Aorta (tissue), 5 donors: ENCODE measurements around the gene NLRP8. TPM values are rescaled to one million over a fixed set of nuclear protein-coding genes. Genes with fewer than 3 reads are reported as not detected.
"Not testable (repeated sequence)": the region's sequence is repeated elsewhere in the genome, so short reads cannot be mapped to it uniquely, and the experiment has no call there.

ENCODE experiments used
- ATAC-seq: fragments of 200-7000 bp; cut with Tn5 transposase; one replicate; pipeline ENCODE4 v1.9.1; 2022; ENCODE audit warnings: moderate library complexity; ENCODE audit not compliant: low FRiP score
- DNase-seq, 2 donors: peaks; one replicate each; pipeline ENCODE4 v3.0.0-alpha.2; 2020
- H3K27ac ChIP-seq, 2 donors: one replicate each; pipeline ENCODE4 v1.5.1; 2013; ENCODE audit warnings: low read length in 2 of 2, mild to moderate bottlenecking in 2 of 2, moderate library complexity in 2 of 2, control low read depth in 1 of 2, inconsistent platforms in 1 of 2, low read depth in 1 of 2
- H3K27me3 ChIP-seq, 2 donors: one replicate each; pipeline ENCODE4 v1.6.1; 2013; ENCODE audit warnings: control low read depth in 1 of 2, low read length in 1 of 2, mild to moderate bottlenecking in 1 of 2, moderate library complexity in 1 of 2; ENCODE audit not compliant: insufficient read depth in 2 of 2, control insufficient read depth in 1 of 2
- H3K36me3 ChIP-seq, 2 donors: one replicate each; pipeline ENCODE4 v1.6.1; 2013; ENCODE audit warnings: control low read depth in 1 of 2, low read length in 1 of 2, mild to moderate bottlenecking in 1 of 2; ENCODE audit not compliant: insufficient read depth in 2 of 2, control insufficient read depth in 1 of 2
- H3K4me1 ChIP-seq, 2 donors: one replicate each; pipeline ENCODE4 v1.6.1; 2013; ENCODE audit warnings: low read length in 2 of 2, control low read depth in 1 of 2, mild to moderate bottlenecking in 1 of 2, moderate library complexity in 1 of 2; ENCODE audit not compliant: insufficient read depth in 2 of 2, control insufficient read depth in 1 of 2
- H3K4me3 ChIP-seq, 2 donors: one replicate each; pipeline ENCODE4 v1.5.1; 2013; ENCODE audit warnings: low read length in 2 of 2, control low read depth in 1 of 2, mild to moderate bottlenecking in 1 of 2
- H3K9me3 ChIP-seq: one replicate; pipeline ENCODE4 v1.6.1; 2013; ENCODE audit warnings: mild to moderate bottlenecking, low read length; ENCODE audit not compliant: control insufficient read depth
- WGBS, 2 donors: extraction: QIAGEN DNeasy Blood & Tissue Kit; methylation state at CpG; one replicate each; pipeline ENCODE4 v1.1.7; 2013; 5-methylcytosine and 5-hydroxymethylcytosine counted together
- intact Hi-C, 2 donors: fragments of 100-400 bp; cut with DNase I; formaldehyde crosslinking; loops; one replicate each; pipeline versions ENCODE4 v1.14.2 to v1.15.0; 2022
- polyA plus RNA-seq, 2 donors: library from polyadenylated mRNA; stranded (reverse); fragments of 200-250 nt; gene quantifications; one replicate each; pipeline ENCODE4 v1.2.3, GENCODE V29; 2013
- total RNA-seq, 2 donors: library from RNA; stranded (reverse); fragmentation: NEBNext Ultra II Directional; extraction: Animal tissue kit (Norgen Biotek cat#: 25700); gene quantifications; one replicate each; pipeline ENCODE4 v1.2.1, GENCODE V29; 2021
- donor health status: healthy with polysubstance abuse.
- donor health status: Bipolar disorder and iron deficiency.
- donor health status: DM: no; HTN: no; CAD: no.
- donor health status: DM: no; HTN: no; CAD: no.
- donor health status: DM: yes; HTN: yes; CAD: no.

NLRP8 gene
- total and polyA plus RNA-seq, 4 donors: not detected

- H3K27ac ChIP-seq, H3K4me3 ChIP-seq, ATAC-seq, H3K4me1 ChIP-seq, H3K9me3 ChIP-seq, H3K27me3 ChIP-seq, H3K36me3 ChIP-seq, intact Hi-C loops: not testable (repeated sequence)
- peak in 1 of 2 donors; percentile 23 for DNase-seq
- WGBS, 2 donors: 88 to 90% methylated on average over 19 of the region's 19 CpGs
These were observed 2.9 kb downstream of the NLRP8 start for GRCh38 chr19:55950566-55950965.

DNA sequence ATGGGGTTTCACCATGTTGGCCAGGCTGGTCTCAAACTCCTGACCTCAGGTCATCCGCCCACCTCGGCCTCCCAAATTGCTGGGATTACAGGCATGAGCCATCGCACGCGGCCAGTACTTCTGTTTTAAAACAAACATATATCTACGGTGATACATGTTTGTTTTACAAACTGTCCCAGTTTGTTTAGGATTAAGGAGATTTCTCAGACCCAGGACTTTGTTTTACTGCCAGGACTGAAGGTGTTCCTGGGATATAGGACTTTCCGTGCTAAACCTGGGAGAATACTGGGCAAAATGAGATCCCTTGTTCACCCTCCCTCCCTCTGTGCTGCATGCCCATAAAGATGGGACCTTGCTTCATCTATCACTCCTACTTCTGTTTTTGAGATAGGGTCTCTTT, 8.8 kb downstream of the NLRP8 start:
- Histone ChIP-seq H3K27me3 (no peaks in the 10 kb centered on the region), H3K4me3 (no peak overlapping the region), H3K4me1 (no peaks in the 10 kb centered on the region), H3K36me3 (no peaks in the 10 kb centered on the region), H3K9me3 (no peaks in the 10 kb centered on the region), H3K27ac (no peak overlapping the region)
- ATAC-seq (no peak), DNase-seq (no peak)
- intact Hi-C loops: no loop called here
- 85 to 88% methylated on average over 7 of the region's 7 CpGs for WGBS, 2 donors

DNA sequence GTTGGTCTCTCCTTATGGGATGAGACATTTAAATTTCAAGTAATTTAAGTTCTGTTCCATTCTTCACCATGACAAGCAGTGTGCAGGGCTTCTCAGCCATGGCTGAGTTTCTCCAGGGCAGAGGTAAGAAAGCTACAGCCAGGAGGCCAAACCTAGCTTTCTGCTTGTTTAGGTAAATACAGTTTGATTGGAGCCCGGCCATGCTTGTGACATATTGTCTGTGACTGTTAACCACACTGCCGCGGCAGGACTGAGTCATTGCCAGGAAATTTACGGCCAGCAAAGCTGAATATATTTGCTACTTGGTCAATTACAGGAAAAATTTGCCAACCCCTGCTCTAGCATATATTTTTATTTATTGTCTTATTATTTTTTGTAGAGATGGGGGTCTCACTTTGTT, 10.7 kb downstream of the NLRP8 start:
- 73 to 76% methylated on average over 4 of the region's 4 CpGs for WGBS, 2 donors
- H3K27ac ChIP-seq: no peak overlapping the region
- DNase-seq (no peak), ATAC-seq (no peak)
- intact Hi-C loops: no loop called here
- no peaks in the 10 kb centered on the region for H3K4me1 ChIP-seq
- no peaks in the 10 kb centered on the region for H3K27me3 ChIP-seq
- no peak overlapping the region for H3K4me3 ChIP-seq
- H3K36me3 ChIP-seq: no peaks in the 10 kb centered on the region
- H3K9me3 ChIP-seq: no peaks in the 10 kb centered on the region

GRCh38 chr19:55959996-55960675, 12.5 kb downstream of the NLRP8 start:
- Histone ChIP-seq H3K27ac (no peak overlapping the region), H3K4me1 (no peaks in the 10 kb centered on the region), H3K36me3 (no peaks in the 10 kb centered on the region), H3K9me3 (no peaks in the 10 kb centered on the region), H3K4me3 (no peak overlapping the region), H3K27me3 (no peaks in the 10 kb centered on the region)
- DNase-seq (no peak), ATAC-seq (no peak)
- 82 to 85% methylated on average over 6 of the region's 6 CpGs for WGBS, 2 donors
- intact Hi-C loops: no loop called here

GRCh38 chr19:55962186-55962585, 14.6 kb downstream of the NLRP8 start:
- no peak for DNase-seq
- intact Hi-C loops: no loop called here
- 92 to 93% methylated on average over 10 of the region's 10 CpGs for WGBS, 2 donors

DNA sequence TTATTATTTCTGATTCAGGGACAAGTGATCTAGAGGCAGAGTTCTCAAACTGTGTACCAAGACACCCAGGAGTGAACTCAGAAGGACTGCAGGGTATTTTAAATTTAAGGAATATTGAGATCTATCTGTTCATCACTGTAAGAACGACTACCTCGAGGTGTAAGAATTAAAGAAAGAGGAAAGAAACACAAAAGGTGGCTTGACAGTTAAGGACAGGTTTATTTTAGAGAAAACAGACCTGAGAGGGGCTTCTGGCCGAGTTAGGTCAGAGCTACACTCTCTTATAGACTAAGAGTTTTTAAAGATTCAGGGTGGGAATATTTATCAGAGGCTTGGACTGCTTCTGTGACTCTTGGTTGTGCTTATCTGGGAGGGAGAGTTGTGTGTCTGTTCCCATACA, 26.4 kb downstream of the NLRP8 start:
- H3K4me1 ChIP-seq: no peaks in the 10 kb centered on the region
- no peak overlapping the region for H3K4me3 ChIP-seq
- intact Hi-C loops: no loop called here
- ATAC-seq: no peak
- H3K27ac ChIP-seq: no peak overlapping the region
- no peaks in the 10 kb centered on the region for H3K36me3 ChIP-seq
- peaks cover 8% of the 10 kb centered on the region for H3K9me3 ChIP-seq
- no peak for DNase-seq
- no peaks in the 10 kb centered on the region for H3K27me3 ChIP-seq
- 37 to 47% methylated on average over 3 of the region's 3 CpGs for WGBS, 2 donors

More at GRCh38 chr19:55962186-55962585, 14.6 kb downstream of the NLRP8 start:
- no peaks in the 10 kb centered on the region for H3K9me3 ChIP-seq
- no peak for ATAC-seq
- H3K27me3 ChIP-seq: no peaks in the 10 kb centered on the region
- no peak overlapping the region for H3K27ac ChIP-seq
- H3K36me3 ChIP-seq: no peaks in the 10 kb centered on the region
- no peaks in the 10 kb centered on the region for H3K4me1 ChIP-seq
- no peak overlapping the region for H3K4me3 ChIP-seq

DNA sequence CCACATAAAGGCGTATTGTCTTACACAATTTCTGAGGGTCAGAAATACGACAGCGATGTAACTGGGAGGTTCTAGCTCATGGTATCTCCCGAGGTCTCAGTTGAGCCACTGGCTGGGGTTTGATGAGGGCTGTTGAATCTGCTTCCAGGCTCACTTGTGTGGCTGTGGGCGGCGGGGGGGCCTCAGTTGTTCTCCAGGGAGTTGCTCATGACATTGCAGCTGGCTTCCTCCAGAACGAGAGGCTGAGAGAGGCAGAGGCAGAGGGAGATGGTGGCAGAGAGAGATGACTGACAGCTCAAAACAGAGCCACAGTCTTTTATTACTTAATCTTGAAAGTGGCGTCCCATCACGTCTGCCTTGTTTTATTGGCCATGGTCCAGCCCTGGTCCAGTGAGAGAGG, 32.8 kb downstream of the NLRP8 start:
- H3K27ac ChIP-seq: no peak overlapping the region
- no peaks in the 10 kb centered on the region for H3K27me3 ChIP-seq
- H3K36me3 ChIP-seq: no peaks in the 10 kb centered on the region
- WGBS, 2 donors: 69 to 73% methylated on average over 9 of the region's 9 CpGs
- no peaks in the 10 kb centered on the region for H3K4me1 ChIP-seq
- no peak for ATAC-seq
- intact Hi-C loops: no loop called here
- no peak for DNase-seq
- peaks cover 5% of the 10 kb centered on the region for H3K9me3 ChIP-seq
- H3K4me3 ChIP-seq: no peak overlapping the region

GRCh38 chr19:55985254-55985653, 37.6 kb downstream of the NLRP8 start:
- DNase-seq (no peak), ATAC-seq (no peak)
- Histone ChIP-seq H3K4me3 (no peak overlapping the region), H3K27me3 (no peaks in the 10 kb centered on the region), H3K9me3 (peaks cover 4% of the 10 kb centered on the region), H3K4me1 (no peaks in the 10 kb centered on the region), H3K27ac (no peak overlapping the region), H3K36me3 (no peaks in the 10 kb centered on the region)
- WGBS, 2 donors: 71 to 80% methylated on average over 1 of the region's 1 CpG
- intact Hi-C loops: no loop called here

GRCh38 chr19:55986487-55986886, 38.9 kb downstream of the NLRP8 start, which contains the start of gene NLRP5:
TSS of gene NLRP5 (plus strand) at chr19:55986775.
- WGBS, 2 donors: 36 to 43% methylated on average over 10 of the region's 10 CpGs

More at GRCh38 chr19:55986487-55986886, 38.9 kb downstream of the NLRP8 start, which contains the start of gene NLRP5:
- ATAC-seq (no peak), DNase-seq (no peak)
- Histone ChIP-seq H3K27ac (no peak within 1 kb of the TSS), H3K27me3 (no peaks in the 10 kb centered on the region), H3K4me3 (no peak within 1 kb of the TSS), H3K36me3 (no peaks in the 10 kb centered on the region), H3K9me3 (peaks cover 2% of the 10 kb centered on the region), H3K4me1 (no peaks in the 10 kb centered on the region)
- intact Hi-C loops: no loop called here
